HL-60 (cell line): Measurements from ENCODE around the gene OAS2.

Experiments used
- CTCF ChIP-seq: IDR thresholded peaks from one replicate; pipeline ENCODE4 v1.5.1; 2011; ENCODE audit warnings: low read length, control low read depth, inconsistent platforms; ENCODE audit not compliant: insufficient read depth
- POLR2AphosphoS5 ChIP-seq: IDR thresholded peaks from 2 replicates; pipeline ENCODE4 v1.6.1; 2012; ENCODE audit warnings: low read depth
- REST ChIP-seq: IDR thresholded peaks from 2 replicates; pipeline ENCODE4 v1.6.1; 2012; ENCODE audit warnings: low read depth; ENCODE audit not compliant: insufficient replicate concordance
- SPI1 ChIP-seq: IDR thresholded peaks from 2 replicates; pipeline ENCODE4 v1.6.1; 2012; ENCODE audit warnings: low read depth, mild to moderate bottlenecking, borderline replicate concordance

GRCh38 chr12:112985642-112986290, 7.4 kb downstream of the OAS2 start:
- TF ChIP-seq CTCF: no peak
- TF ChIP-seq POLR2AphosphoS5: no peak
- TF ChIP-seq SPI1: no peak
- no peak for TF ChIP-seq REST
